C1 segment of cervical spinal cord (tissue), 14 donors: Measurements from ENCODE around the gene TBC1D1.
A peak's percentile ranks its signal among the peaks of the same experiment; 100 is the strongest.

Experiments used
- DNase-seq, 14 donors: peaks; one replicate each; lab custom pipeline; 2025; lab: John Stamatoyannopoulos, UW

The TBC1D1 gene

DNA sequence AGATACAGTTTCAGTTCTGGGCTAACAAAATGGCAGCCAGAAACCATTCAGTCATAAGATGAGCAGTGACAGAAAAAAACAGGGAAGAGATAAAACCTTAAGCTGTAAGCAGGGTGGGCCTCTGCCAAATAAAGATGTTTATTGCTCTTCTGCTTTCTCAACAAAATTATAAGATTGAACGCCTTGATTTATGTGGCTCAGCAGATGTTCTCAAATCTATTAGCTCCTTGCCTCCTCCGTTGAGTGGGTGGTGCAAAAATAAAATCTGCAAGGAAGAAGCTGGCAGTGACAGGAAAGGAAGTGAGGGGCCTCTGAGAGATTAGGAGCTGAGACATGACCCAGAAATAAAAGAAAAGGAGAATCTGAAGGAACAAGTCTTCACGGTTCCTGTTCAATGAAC lies 275.9 kb downstream of the TBC1D1 start:
- no peak for DNase-seq

DNA sequence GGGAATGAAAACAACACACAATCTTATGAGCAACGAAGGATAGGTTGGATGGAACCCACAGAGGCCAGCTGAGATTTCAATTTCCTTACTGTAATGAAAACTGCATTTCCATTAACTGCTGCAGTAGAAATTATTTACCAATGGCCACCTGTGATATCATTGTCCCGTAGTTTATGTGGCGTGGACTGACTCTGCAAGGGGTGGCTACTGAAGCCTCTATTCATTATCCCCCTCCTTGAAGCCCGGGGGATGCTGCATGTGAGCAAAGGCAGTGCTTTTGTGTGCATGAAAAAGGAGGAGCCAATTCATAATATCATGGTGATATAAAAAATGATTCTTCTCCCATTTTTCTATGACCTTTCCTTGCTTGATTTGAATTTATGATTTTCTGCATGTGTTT lies 277.1 kb downstream of the TBC1D1 start:
- DNase-seq = no peak

DNA sequence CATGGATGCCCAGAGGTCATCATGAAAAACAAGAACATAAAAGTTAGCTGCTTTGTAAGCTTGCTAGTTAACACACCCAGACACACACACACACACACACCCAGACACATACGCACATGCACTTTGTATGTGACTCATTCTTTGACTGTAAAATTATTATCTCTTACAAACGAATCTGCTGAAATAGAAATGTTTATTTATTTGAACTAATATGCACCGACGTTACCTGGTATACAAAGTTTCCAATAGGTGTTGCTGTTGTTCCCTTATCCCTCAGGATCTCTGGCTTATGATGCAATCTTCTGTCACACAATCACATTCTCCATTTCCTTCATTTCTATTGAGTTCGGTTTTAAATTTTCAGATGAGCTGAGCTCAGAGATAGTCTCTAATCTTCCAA lies 278.6 kb downstream of the TBC1D1 start:
- no peak for DNase-seq

DNA sequence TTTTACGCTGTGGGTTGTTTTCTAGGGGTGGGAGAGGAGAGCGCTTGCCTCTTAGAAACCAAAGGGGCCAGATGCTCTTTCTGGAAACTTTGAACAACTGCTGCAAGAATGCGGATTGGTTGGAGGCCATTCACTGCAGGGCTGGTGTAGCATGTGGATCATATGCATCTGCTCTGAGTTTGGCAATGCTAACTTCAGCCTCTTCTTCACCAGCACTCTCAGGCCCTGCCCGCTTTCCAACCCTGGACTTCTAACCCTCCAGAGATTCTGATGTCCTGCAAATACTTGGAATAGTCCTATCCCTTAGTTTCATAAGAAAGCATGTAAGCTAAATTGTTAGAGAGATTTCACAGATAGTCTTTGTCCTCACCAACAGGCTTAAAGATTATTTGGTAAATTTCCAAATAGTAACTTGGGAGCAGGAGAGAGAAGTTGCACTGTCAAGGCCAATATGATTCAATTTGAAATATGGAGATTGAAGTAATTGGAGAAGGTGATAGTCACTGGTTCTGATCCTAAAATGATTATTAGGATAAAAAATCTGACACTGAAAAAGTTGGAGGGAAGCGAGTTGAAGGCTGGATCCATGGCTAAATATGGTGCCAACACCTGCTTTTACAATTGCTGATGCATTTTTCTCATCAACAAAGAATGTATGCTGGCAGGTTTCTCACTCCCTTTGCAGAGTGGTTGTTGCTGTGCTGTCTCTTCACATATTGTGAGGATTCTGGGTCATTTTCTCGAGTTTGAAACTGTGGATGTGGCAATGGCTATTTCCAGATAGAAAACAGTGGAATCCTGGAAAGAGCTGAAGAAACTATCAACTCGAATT lies 279.7 kb downstream of the TBC1D1 start:
- DNase-seq = no peak

DNA sequence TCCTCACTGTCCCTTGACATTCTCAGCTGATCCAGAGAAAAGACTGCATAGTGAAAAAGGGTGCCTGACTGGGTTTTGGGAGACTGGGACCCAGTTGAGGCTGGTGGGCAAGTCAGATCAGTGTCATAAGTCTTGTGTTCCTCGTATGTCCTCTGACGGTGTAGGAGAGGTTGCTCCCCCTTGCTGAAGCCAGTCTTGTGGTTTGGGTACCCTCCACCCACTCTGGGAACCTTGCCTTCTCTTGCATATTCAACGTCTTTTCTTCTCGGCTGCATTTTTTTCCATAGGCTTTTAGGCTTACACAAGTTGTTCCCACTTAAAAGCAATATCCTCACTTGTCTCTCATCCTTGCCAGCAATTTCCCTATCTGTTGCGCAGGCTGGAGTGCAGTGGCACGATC lies 281.2 kb downstream of the TBC1D1 start:
- DNase-seq = no peak

DNA sequence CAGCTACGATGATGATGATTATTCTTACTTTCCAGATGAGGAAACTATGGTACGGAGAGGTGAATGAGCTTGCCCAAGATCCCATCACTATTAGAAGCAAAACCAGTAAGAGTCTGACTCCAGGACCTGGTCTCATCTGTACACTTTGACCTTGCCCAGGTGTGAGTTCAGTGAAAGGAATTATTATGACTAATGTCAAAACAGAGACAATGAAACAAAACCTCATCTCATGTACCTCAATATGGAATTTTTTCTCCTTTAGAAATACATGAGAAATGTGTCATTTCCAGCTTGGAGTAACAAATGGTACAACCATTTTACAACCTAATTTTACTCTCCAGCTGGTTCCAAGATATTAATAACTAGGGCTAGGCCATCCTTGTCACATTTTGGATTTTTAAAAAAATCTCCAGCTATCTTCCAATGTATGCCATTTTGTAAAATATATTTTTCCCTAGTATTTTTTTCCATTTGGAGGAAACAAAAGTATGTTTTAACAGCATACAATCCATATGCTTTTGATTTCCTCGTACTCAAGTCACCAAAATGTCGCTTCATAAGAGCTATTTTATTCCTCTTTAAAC lies 283.1 kb downstream of the TBC1D1 start:
- no peak for DNase-seq

DNA sequence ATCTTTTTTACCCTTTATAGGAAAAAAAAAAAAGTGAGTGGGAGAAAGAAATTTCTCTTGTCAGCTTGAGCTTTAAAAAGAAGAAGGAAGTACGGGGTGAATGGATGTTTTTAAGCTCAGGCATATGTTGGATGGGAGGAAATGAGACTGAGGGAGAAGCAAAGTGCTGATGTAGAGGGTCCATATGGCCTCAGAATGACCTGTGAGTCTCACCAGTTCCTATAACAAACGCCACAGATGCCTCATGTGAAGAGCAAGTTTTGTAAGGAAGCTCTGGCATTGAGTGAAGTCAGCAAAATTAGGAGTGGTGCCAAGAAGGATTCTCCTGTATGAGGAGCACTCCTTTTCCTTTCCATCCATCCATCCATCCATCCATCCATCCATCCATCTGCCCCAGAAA lies 283.9 kb downstream of the TBC1D1 start:
- peak in 2 of 14 donors; percentile 21 to 27 for DNase-seq

DNA sequence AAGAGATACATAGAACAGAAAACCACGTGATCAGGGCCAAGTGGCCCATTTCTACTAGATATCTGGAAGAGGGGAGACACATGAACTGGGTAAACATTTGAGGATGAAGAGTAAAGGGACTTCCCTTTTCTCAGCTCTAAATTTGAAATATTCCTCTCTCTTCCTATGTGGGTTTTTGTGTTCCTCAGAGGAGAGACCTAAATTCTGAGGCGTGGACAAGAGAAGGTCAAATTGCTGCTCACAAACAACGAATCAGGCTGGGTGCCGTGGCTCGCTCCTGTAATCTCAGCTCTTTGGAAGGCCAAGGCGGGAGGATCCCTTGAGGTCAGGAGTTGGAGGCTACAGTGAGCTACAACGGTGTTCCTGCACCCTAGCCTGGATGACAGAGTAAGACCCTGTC lies 285.3 kb downstream of the TBC1D1 start:
- DNase-seq = no peak

DNA sequence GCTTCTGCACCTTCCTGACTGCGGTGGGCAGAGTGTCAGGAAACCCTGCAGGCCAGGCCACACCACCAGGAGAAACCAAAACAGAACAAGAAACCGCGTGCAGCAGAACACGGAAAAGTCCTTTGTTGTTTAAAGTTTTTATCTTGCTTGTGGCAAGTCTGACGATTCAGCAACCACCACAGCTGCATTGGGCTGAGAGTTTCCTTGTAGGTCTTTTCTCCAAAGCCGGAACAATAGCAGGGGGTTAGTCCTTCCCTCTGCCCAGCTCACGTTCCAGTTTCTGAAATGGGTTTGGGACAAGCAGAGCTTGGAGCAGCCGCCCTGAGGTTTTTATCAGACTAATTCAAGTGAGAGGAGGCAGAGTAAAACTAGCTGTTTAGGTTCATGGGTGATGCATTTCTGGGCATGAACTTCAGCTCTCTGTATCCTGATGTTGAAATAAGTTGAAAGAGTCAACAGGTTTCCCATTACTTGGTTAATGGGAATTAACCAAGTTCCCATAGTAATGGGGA lies 286.2 kb downstream of the TBC1D1 start:
- DNase-seq = peak in 4 of 14 donors; percentile 7 to 35 (median 16)

DNA sequence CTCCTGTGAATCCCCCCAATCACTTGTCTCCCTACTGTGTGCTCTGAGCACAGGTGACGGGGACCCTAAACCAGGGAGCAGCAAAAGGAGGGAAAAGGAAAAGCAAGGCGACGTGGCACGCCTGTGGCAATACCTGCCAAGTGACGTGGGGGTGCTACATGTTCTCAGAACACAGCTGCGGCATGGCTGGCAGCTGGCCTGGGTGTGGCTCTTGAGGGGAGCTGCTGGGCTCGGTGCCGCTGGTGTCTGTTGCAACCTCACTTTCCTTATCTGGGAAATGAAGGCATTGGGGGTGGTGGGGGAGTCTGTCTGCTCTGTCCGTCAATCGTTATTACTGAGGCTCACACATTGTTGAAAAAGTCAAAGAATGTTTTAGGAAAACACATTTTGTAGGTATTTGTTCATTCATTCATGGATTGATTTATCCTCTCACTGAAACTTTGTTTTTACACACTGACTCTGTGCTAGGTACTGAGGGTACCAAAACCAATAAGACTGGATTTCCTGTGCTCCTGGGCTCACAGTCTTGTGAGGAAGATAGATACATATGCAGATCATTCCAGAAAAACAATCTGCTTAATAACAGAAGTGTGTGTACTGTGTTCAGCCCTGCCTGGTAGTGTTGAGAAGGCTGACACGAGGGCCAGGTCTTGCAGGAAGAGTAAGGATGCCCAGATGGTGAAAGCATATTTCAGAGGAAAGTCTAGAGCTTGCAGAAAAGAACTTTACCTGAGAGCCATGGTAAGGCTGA lies 286.9 kb downstream of the TBC1D1 start:
- DNase-seq = peak in 1 of 14 donors; percentile 37

DNA sequence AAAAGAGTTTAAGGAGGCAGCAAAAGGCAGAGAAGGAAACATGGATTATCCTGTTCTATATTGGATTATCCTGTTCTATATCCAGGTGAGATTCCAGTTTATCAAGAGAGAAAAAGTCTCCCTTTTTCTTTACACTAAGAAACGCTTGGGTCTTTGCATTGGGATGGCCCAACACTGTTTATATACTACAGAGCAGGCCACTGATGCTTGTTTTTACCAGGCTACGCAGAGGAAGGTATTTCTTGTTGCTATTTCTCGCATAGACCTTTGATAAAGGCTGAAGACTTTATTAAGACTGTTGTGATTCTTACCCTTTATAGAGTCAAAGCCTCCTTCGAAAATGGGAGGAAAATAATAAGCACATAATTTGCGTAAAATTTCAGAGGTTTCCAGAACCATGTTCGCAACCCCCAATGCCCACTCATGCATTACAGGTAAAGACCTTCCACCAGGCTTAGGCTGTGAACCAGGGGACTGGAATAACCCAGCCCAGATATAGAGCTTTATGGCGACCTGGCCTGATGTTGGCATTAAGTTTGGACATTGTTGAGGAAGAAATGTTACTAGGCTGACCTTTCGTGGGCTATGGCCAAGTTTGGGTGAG lies 287.6 kb downstream of the TBC1D1 start:
- DNase-seq = no peak

DNA sequence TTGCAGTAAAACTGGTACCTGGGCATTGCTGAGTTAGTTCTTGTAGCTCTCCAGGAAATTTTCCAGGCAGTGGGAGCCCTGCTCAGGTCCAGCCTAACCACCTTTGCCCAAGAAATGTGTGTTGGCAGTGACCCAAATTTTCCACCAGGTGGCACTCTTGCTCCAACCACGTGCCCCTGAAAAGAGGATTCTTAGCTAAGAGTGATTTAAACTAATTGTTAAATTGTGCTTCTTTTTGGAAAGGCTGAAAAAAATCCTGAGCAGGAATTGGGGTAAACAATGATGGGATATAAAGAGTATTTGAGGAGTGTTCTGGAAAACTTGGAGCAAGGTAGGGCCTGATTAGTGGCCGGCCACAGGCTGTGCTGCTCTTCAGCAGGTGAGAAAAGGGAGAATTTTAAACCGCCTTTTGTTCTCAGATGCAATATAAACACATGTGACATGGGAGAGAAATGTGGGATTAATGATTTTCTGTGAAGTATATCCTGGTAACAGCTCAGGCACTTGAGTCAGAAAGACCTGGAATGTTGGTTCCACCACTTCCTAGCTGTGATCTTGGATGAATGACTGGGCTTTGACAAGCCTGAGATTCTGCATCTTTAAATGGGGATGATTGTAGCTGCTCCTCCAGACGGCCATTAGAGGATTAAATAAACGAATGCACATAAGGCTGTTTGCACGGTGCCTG lies 288.9 kb downstream of the TBC1D1 start:
- peak; percentile 1 to 64 (median 41) for DNase-seq

DNA sequence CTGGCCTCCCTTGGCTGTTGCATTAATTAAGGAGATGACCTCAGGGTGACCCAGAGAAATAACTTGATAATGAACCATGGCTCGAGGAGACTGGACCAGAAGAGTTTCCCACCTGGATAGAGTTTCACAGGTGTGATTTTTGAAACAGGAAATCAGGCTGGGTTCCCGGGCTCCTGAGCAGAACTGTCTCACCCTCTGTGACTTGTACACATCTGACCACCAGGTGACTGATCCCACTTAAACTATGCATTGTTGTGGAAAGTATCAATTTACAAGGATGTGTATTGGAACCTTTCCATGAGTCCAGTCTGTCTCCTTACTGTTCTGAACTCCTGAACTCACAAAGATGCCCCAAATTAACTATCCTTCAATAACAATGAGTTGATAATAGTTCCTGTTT lies 289.6 kb downstream of the TBC1D1 start:
- no peak for DNase-seq

DNA sequence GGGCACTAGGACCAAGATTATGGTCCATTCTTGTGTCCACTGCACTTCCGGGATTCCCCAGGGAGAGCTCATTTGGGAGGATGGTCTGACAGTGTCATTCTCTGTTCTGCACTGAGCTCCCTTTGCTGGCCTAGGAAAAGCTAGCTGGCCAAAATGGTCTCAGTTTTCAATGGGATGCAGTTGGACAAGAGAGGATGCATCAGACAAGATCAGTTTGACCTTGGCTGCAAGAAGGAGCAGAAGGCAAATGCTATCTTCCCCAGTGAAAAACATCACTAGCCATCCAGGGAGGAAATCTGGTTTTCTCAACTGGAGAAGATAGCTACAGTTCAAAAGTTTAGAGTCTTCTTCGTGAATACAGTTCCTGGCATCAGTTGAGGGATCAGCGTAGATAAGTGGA lies 290.4 kb downstream of the TBC1D1 start:
- no peak for DNase-seq

DNA sequence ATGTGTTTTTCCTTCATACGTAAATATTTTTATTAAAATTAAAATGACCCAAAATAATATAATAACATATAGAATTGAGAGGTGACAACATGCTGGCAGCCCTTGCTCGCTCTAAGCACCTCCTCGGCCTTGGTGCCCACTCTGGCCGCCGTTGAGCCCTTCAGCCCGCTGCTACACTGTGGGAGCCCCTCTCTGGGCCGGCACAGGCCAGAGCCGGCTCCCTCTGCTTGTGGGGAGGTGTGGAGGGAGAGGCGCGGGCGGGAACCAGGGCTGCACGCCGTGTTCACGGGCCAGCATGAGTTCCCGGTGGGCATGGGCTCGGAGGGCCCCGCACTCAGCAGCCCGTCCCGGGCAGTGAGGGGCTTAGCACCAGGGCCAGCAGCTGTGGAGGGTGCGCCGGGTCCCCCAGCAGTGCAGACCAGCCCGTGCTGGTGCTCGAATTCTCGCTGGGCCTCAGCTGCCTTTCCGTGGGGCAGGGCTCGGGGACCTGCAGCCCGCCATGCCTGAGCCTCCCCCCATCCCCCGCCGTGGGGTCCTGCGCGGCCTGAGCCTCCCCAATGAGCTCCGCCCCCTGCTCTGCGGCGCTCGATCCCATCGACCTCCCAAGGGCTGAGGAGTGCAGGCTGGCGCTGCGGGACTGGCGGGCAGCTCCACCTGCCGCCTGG lies 291.6 kb downstream of the TBC1D1 start:
- no peak for DNase-seq

DNA sequence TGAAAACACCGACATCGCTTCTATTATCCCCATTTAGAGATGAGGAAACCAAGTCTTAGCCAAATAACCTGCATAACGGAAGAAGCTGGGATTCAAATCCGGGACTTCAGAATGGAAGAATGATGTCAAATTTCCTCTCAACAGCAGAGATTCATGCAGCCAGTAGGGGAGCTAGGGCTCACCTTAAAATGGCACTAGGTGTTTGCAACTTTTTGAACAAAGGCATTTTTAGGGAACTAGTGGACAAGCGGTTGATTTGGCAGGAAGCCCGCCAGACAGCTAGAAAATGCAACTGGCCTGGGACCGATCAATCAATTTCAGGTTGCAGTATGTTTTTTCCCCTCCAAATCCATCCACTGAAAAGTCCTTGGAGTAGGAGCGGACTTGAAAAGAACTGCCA lies 293.5 kb downstream of the TBC1D1 start:
- no peak for DNase-seq

DNA sequence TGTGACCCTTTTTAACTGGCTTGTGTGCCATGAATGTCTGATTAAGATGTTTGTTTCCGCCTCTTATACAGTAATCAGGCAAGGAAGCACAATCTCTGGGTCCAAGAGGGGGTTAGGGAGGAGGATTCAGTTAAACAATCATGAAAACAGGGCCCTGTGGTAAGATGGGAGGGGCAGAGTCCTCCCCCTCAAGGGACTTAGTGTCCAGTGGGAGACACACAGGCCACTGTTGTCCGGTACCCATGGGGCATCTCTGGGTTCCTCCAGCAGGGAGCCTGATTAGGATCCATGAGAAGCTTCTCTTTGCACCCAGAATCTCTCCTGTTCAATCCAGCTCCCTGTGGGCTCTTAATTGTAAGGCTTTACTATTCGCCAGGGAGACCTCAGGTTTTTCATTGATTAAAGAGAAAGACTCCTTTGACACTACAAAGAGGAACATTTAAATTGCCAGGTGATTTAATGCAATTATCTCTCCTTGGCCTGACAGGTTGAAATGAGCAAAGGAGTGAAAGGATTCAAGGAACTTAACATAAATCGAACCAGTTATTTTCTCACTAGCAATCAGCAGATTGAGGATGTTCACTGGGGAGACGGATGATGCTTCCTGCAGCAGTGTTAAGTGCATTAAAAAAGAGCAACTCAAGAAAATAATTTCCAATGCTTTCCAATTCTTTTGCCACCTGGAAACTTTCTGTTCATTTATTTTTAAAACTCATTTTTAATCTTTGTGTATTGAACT lies 294.7 kb downstream of the TBC1D1 start:
- peak in 4 of 14 donors; percentile 9 to 18 (median 15) for DNase-seq

DNA sequence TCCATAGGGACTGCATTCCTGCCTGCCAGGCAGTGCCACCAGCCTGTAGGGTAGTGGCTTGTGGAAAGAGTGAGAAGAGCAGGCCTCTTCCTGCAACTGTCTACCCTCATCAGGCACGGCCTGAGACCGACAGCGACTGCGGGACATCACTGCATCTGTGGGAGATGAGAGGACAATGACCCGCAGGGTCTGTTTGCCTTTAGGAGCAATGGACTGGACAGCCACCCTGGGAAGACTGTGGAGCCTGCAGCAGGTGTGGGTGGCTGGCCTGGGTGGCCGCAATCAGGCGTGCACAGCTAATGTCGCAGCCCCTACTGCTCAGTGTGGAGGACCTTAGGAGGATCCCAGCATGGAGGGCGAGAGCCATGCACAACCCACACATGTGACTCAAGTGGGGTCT lies 297.3 kb downstream of the TBC1D1 start:
- no peak for DNase-seq

DNA sequence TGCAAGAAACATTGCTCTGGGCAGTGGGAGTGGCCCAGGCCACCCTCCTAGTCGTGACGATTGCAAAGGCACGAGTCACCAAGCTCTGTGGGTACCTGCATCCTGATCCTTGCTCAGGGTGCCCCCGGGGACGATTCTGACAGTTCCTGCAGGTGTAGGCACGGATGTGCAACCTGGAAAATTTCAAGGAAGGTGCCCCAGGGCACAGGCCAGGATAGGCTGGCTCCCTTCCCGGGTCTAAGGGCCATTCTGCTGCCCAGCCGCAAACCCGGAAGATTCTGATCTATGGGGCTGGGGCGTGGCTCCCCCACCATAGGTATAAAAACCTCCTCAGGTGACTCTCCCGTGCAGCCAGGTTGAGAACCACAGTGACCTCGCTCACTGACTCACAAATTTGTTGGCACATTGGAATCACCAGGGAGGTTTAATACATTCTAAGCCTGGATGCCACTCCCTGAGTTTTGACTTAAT lies 297.8 kb downstream of the TBC1D1 start:
- DNase-seq = no peak
